ENCODE data around the gene KIR2DL3.
"Not testable (repeated sequence)": the region's sequence is repeated elsewhere in the genome, so short reads cannot be mapped to it uniquely, and the experiment has no call there.

The KIR2DL3 gene

DNA sequence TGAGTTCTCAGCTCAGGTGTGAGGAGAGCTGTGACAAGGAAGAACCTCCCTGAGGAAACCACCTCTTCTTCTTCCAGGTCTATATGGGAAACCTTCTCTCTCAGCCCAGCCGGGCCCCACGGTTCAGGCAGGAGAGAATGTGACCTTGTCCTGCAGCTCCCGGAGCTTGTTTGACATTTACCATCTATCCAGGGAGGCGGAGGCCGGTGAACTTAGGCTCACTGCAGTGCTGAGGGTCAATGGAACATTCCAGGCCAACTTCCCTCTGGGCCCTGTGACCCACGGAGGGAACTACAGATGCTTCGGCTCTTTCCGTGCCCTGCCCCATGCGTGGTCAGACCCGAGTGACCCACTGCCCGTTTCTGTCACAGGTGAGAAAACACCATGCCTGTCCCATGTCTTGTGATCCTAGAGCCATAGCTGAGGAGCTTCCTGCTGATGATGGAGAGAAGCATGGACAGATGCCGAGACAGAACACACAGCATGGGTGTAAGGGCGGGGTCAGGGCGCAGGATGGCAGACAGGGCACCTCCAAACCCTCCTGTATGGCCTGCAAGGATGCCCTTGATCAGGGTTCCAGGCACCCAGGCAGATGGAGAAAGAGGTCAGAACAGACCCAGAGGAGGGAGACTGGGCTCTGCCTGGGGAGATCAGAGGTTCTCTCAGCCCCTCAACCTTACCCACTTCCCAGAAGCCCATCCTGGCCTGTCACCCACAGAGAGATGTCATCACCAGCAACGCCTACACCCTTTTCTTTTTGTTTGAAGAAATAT, 8.7 kb upstream of the KIR2DL3 start:
- no peak overlapping the region for H3K27ac ChIP-seq
- H3K36me3 ChIP-seq (ENCODE audit: insufficient read depth, low read length), result no peaks in the 10 kb centered on the region
- H3K4me3 ChIP-seq, result no peak overlapping the region
- no peak overlapping the region for H3K9ac ChIP-seq (ENCODE audit: insufficient read length)
- no peaks in the 10 kb centered on the region for H3K9me3 ChIP-seq (ENCODE audit: low read depth, low read length)
- no peak for TF ChIP-seq FOXP2 (optimal IDR thresholded peaks at IDR 0.05; ENCODE audit: control extremely low read depth, extremely low read length, insufficient read depth)
- TF ChIP-seq POLR2AphosphoS5 (IDR thresholded peaks at IDR 0.05; ENCODE audit: borderline replicate concordance, low read depth, low read length), result no peak
- no peak for TF ChIP-seq EZH2 (IDR thresholded peaks at IDR 0.05)
- DNase-seq (ENCODE audit: low read depth, low spot score), result no peak

DNA sequence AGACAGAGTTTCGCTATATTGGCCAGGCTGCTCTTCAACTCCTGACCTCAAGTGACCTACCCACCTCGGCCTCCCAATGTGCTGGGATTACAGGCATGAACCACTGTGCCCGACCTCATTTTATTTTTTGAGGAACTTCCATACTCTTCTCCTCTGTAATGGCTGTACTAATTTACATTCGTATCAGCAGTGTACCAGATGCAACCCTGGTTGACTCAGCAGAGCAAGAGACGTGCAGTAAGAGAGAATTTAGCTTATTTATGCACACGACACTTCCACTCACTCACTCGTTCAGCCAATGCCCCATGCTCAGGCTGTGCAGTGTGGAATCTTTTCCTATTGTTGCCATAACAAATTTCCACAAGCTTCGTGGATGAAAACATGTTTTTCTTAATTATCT, 7.1 kb upstream of the KIR2DL3 start:
- Histone ChIP-seq H3K27ac (no peak overlapping the region), H3K36me3 (ENCODE audit: insufficient read depth, low read length) (no peaks in the 10 kb centered on the region), H3K9me3 (ENCODE audit: low read depth, low read length) (no peaks in the 10 kb centered on the region), H3K4me3 (no peak overlapping the region), H3K9ac (ENCODE audit: insufficient read length) (no peak overlapping the region)
- TF ChIP-seq EZH2 (IDR thresholded peaks at IDR 0.05) (no peak), POLR2AphosphoS5 (IDR thresholded peaks at IDR 0.05; ENCODE audit: borderline replicate concordance, low read depth, low read length) (no peak), FOXP2 (optimal IDR thresholded peaks at IDR 0.05; ENCODE audit: control extremely low read depth, extremely low read length, insufficient read depth) (no peak)
- no peak for DNase-seq (ENCODE audit: low read depth, low spot score)

GRCh38 chr19:54738715-54739114, 402 bp downstream of the KIR2DL3 start:
- Histone ChIP-seq H3K9ac (ENCODE audit: insufficient read length) (no peak overlapping the region), H3K27ac (no peak overlapping the region), H3K9me3 (ENCODE audit: low read depth, low read length) (no peaks in the 10 kb centered on the region), H3K36me3 (ENCODE audit: insufficient read depth, low read length) (no peaks in the 10 kb centered on the region), H3K4me3 (no peak overlapping the region)
- TF ChIP-seq FOXP2 (optimal IDR thresholded peaks at IDR 0.05; ENCODE audit: control extremely low read depth, extremely low read length, insufficient read depth) (no peak), POLR2AphosphoS5 (IDR thresholded peaks at IDR 0.05; ENCODE audit: borderline replicate concordance, low read depth, low read length) (no peak), EZH2 (IDR thresholded peaks at IDR 0.05) (no peak)
- no peak for DNase-seq (ENCODE audit: low read depth, low spot score)

DNA sequence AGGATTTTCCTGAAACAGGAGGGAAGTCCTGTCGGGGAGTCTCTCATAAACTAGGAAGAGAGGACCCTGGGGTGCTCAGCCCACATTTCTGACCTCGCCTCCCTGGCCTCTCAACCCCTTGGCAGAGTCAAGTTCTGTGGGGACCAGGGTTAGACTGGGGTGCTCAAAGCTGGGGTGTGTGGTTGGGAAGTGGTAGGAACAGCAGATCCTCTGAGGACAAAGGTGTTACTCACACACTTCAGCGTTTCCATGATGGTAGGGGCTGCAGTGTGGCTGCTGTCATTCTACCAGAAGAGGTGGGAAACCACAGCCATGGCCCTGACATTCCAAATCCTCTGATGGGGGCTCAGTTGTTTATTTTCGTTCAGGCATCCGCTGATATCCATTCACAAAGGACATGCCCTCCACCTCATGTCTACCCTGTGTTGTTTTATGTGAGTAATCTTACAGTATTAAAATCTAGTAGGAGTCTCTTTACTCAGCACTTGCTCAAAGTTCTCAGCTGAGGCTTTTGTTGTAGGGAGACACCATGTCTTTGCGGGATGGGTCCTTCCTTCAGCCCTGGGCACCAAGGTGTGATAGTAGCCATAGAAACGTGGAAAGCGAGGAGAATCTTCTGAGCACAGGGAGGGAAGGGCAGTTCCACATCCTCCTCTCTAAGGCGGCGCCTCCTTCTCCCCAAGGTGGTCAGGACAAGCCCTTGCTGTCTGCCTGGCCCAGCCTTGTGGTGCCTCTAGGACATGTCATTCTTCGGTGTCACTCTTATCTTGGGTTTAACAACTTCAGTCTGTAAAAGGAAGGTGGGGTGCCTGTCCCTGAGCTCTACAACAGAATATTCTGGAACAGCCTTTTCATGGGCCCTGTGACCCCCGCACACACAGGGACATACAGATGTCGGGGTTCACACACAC, 1.5 kb downstream of the KIR2DL3 start:
- DNase-seq (ENCODE audit: low read depth, low spot score), result no peak
- H3K9me3 ChIP-seq (ENCODE audit: low read depth, low read length), result no peaks in the 10 kb centered on the region
- H3K36me3 ChIP-seq (ENCODE audit: insufficient read depth, low read length), result no peaks in the 10 kb centered on the region
- no peak for TF ChIP-seq POLR2AphosphoS5 (IDR thresholded peaks at IDR 0.05; ENCODE audit: borderline replicate concordance, low read depth, low read length)
- no peak for TF ChIP-seq EZH2 (IDR thresholded peaks at IDR 0.05)
- no peak for TF ChIP-seq FOXP2 (optimal IDR thresholded peaks at IDR 0.05; ENCODE audit: control extremely low read depth, extremely low read length, insufficient read depth)
- no peak overlapping the region for H3K27ac ChIP-seq
- no peak overlapping the region for H3K9ac ChIP-seq (ENCODE audit: insufficient read length)
- no peak overlapping the region for H3K4me3 ChIP-seq

- not testable (repeated sequence) for H3K4me3 ChIP-seq; DNase-seq (ENCODE audit: low read depth, low spot score); H3K36me3 ChIP-seq (ENCODE audit: insufficient read depth, low read length); H3K27ac ChIP-seq; H3K9ac ChIP-seq (ENCODE audit: insufficient read length); H3K9me3 ChIP-seq (ENCODE audit: low read depth, low read length)
Measured at GRCh38 chr19:54741950-54742349, 3.6 kb downstream of the KIR2DL3 start.

DNA sequence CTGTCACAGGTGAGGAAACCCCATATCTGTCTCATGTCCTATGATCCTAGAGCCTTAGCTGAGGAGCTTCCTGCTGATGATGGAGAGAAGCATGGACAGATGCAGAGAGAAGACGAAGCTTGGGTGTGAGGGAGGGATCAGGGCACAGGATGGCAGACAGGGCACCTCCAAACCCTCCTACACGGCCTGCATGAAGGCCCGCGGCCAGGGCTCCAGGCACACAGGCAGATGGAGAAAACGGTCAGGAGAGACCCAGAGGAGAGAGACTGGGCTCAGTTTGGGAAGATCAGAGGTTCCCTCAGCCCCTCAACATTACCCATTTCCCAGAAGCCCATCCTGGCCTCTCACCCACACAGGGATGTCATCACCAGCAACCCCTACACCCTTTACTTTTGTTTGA, 5.8 kb downstream of the KIR2DL3 start:
- not testable (repeated sequence) for DNase-seq (ENCODE audit: low read depth, low spot score); H3K9ac ChIP-seq (ENCODE audit: insufficient read length); H3K36me3 ChIP-seq (ENCODE audit: insufficient read depth, low read length); H3K9me3 ChIP-seq (ENCODE audit: low read depth, low read length); H3K4me3 ChIP-seq; H3K27ac ChIP-seq

DNA sequence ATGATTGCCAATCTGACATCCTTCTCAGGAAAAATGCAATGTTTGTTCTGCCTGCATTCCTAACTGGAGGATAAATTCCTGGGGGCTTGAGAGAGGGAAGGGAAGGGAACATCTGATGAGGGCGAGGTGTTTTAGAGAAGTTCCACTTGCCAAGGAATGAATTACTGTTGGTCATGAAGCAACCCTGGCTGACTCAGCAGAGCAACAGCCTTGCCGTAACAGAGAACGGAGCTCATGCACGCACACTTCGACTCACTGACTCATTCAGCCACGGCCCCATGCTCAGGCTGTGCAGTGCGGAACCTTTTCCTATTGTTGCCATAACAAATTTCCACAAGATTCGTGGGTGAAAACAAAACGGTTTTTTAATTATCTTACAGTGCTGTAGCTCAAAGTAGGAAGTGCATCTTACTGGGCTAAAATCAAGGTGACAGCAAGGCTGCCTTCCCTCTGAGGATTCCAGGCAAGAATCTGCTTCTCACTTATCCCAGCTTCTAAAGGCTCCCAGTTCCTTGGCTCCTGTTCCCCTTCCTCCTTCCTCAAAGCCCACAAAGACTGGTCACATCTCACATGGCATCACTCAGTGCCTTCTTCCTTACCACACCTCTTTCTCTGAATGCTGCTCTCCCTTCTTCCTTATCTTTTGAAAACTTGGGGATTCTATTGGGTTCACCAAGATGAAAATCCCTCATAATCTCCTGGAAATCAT, 9.5 kb downstream of the KIR2DL3 start:
- H3K9ac ChIP-seq (ENCODE audit: insufficient read length); H3K9me3 ChIP-seq (ENCODE audit: low read depth, low read length); H3K4me3 ChIP-seq; DNase-seq (ENCODE audit: low read depth, low spot score); H3K36me3 ChIP-seq (ENCODE audit: insufficient read depth, low read length); H3K27ac ChIP-seq: not testable (repeated sequence)

GRCh38 chr19:54750276-54750675, 12.0 kb downstream of the KIR2DL3 start:
- H3K27ac ChIP-seq; H3K36me3 ChIP-seq (ENCODE audit: insufficient read depth, low read length); H3K4me3 ChIP-seq; H3K9me3 ChIP-seq (ENCODE audit: low read depth, low read length); DNase-seq (ENCODE audit: low read depth, low spot score); H3K9ac ChIP-seq (ENCODE audit: insufficient read length): not testable (repeated sequence)

DNA sequence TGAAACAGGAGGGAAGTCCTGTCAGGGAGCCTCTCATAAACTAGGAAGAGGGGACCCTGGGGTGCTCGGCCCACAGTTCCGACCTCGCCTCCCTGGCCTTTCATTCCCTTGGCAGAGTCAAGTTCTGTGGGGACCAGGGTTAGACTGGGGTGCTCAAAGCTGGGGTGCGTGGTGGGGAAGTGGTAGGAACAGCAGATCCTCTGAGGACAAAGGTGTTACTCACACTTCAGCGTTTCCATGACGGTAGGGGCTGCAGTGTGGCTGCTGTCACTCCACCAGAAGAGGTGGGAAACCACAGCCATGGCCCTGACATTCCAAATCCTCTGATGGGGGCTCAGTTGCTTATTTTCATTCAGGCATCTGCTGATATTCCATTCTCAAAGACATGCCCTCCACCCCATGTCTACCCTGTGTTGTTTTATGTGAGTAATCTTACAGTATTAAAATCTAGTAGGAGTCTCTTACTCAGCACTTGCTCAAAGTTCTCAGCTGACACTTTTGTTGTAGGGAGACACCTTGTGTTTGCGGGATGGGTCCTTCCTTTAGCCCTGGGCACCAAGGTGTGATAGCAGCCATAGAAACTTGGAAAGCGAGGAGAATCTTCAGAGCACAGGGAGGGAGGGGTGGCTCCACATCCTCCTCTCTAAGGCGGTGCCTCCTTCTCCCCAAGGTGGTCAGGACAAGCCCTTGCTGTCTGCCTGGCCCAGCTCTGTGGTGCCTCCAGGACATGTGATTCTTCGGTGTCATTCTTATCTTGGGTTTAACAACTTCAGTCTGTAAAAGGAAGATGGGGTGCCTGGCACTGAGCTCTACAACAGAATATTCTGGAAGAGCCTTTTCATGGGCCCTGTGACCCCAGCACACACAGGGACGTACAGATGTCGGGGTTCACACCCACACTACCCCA, 18.1 kb downstream of the KIR2DL3 start:
- not testable (repeated sequence) for H3K4me3 ChIP-seq; H3K36me3 ChIP-seq (ENCODE audit: insufficient read depth, low read length); H3K9me3 ChIP-seq (ENCODE audit: low read depth, low read length); H3K9ac ChIP-seq (ENCODE audit: insufficient read length); DNase-seq (ENCODE audit: low read depth, low spot score); H3K27ac ChIP-seq

GRCh38 chr19:54758577-54758976, 20.3 kb downstream of the KIR2DL3 start:
- not testable (repeated sequence) for H3K4me3 ChIP-seq; H3K36me3 ChIP-seq (ENCODE audit: insufficient read depth, low read length); H3K9me3 ChIP-seq (ENCODE audit: low read depth, low read length)

DNA sequence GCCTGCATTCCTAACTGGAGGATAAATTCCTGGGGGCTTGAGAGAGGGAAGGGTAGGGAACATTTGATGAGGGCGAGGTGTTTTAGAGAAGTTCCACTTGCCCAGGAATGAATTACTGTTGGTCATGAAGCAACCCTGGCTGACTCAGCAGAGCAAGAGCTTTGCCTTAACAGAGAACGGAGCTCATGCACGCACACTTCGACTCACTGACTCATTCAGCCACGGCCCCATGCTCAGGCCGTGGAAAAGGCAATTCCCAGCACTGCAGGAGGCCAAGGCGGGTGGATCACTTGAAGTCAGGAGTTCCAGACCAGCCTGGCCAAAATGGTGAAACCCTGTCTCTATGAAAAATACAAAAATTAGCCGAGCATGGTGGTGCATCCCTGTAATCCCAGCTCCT, 25.9 kb downstream of the KIR2DL3 start:
- H3K36me3 ChIP-seq (ENCODE audit: insufficient read depth, low read length); H3K9me3 ChIP-seq (ENCODE audit: low read depth, low read length); H3K4me3 ChIP-seq; H3K9ac ChIP-seq (ENCODE audit: insufficient read length); DNase-seq (ENCODE audit: low read depth, low spot score); H3K27ac ChIP-seq: not testable (repeated sequence)

More at GRCh38 chr19:54758577-54758976, 20.3 kb downstream of the KIR2DL3 start:
- H3K9ac ChIP-seq (ENCODE audit: insufficient read length); DNase-seq (ENCODE audit: low read depth, low spot score); H3K27ac ChIP-seq: not testable (repeated sequence)

DNA sequence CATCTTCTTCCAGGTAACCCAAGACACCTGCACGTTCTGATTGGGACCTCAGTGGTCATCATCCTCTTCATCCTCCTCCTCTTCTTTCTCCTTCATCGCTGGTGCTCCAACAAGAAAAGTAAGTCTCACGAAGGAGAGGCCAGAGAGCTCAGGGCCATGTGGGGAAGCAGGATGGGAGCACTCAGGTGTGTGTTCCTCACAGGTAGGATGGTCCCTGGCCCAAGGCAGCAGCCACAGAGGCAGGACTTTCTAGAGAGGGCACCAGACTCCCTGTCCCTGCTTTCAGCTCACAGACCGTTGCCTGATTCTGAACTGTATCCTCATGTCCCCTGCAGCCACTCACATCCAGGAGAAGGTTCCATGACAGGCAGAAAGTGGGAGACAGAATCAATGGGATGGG, 28.2 kb downstream of the KIR2DL3 start:
- H3K9ac ChIP-seq (ENCODE audit: insufficient read length); H3K9me3 ChIP-seq (ENCODE audit: low read depth, low read length); H3K27ac ChIP-seq; DNase-seq (ENCODE audit: low read depth, low spot score); H3K36me3 ChIP-seq (ENCODE audit: insufficient read depth, low read length); H3K4me3 ChIP-seq: not testable (repeated sequence)
